K562 (cell line): Measurements from ENCODE around the gene EPHB2. TPM values are rescaled to one million over a fixed set of nuclear protein-coding genes. Genes with fewer than 3 reads are reported as not detected.

Experiments
- NONO ChIP-seq, 2 experiments: fragments of 200-400 bp in 1 of 2; fragments of 450-650 bp in 1 of 2; formaldehyde crosslinking in 1 of 2; IDR thresholded peaks; 2 replicates each; pipeline ENCODE4 v1.6.1; 2017; ENCODE audit warnings: low read depth in 2 of 2, mild to moderate bottlenecking in 2 of 2, moderate library complexity in 2 of 2, low read length in 1 of 2
- RBM34 ChIP-seq: fragments of 200-400 bp; formaldehyde crosslinking; IDR thresholded peaks from 2 replicates; pipeline ENCODE4 v1.6.1; 2018; ENCODE audit warnings: low read length, borderline replicate concordance; ENCODE audit not compliant: insufficient read depth
- polyA plus RNA-seq, 8 experiments: library from polyadenylated mRNA; depleted of rRNA in 4 of 8; stranded (reverse) in 5 of 8; unstranded in 3 of 8; fragments of >200 nt; fragmentation: Nextera tagmentation in 2 of 8; fragmentation: Illumina TruSeq in 1 of 8; extraction: Ambion mirVana in 2 of 8; extraction: Trizol in 1 of 8; gene quantifications; 2 replicates each; pipeline versions ENCODE4 v1.2.1 to v1.2.3, GENCODE V29; 2011 to 2014; ENCODE audit warnings: inconsistent platforms in 1 of 8, missing spikeins in 1 of 8
- total RNA-seq, 7 experiments: library from RNA; depleted of rRNA in 6 of 7; stranded (reverse); fragments of >200 nt in 6 of 7; fragmentation: Illumina TruSeq in 2 of 7; extraction: Trizol in 2 of 7; gene quantifications; 2 replicates each; pipeline versions ENCODE4 v1.2.1 to v1.2.3, GENCODE V29; 2011 to 2021; ENCODE audit warnings: low replicate concordance in 1 of 7
- TF ChIP-seq, protein P1 (sequence below): fragments of 450-650 bp; IDR thresholded peaks from 2 replicates; pipeline ENCODE4 v1.6.1; 2018; ENCODE audit not compliant: partially characterized antibody
- TF ChIP-seq, protein P2 (sequence below), 2 experiments: IDR thresholded peaks; 2 replicates each; pipeline ENCODE4 v1.6.1; 2012; ENCODE audit warnings: improper control_type of control experiment in 2 of 2, low read depth in 2 of 2, low read length in 2 of 2, borderline replicate concordance in 1 of 2

EPHB2 gene
- total and polyA plus RNA-seq, 9 of the 15 experiments (the other 6 are each of a cell fraction or from before 2014, with no cell fraction given), result not detected

DNA sequence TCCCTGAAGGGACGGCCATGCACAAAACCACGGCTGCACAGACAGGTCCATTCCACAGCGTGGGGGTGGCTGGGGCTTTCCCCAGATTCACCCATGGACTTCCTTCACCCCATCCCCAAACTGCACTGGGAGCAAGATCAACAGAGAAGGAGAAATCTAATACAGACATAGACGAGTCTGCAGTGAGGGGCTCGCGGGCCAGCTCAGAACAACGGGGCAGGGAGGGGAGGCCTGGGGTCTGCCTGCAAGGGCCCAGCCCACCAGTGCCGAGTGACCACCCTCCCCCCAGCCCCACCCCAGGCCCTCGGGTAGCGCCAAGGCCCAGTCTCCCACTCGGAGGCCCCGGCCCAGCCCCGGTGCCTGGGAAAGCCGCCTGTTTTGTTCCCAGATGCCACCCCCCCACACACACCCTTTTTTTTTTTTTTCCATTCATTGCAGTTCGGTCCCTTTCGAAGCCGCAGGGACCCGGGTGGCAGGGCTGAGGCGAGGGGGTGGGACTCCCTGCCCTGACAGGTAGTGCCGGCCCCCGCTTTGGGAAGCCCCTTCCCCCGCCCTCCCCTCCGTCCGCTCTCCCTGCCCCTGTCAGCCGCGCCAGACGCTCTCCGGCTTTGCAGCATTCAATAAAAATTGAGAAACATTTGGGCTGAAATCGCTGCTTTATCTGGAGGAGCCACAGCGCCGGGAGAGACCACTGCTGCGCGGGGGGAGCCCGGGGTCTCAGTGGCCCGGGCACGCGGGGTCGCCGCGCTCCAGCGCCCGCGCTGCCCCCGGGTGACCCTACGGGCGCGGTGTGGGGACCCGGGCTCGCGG, 543 bp upstream of the EPHB2 start (continued):
- TF ChIP-seq, protein P1, sequence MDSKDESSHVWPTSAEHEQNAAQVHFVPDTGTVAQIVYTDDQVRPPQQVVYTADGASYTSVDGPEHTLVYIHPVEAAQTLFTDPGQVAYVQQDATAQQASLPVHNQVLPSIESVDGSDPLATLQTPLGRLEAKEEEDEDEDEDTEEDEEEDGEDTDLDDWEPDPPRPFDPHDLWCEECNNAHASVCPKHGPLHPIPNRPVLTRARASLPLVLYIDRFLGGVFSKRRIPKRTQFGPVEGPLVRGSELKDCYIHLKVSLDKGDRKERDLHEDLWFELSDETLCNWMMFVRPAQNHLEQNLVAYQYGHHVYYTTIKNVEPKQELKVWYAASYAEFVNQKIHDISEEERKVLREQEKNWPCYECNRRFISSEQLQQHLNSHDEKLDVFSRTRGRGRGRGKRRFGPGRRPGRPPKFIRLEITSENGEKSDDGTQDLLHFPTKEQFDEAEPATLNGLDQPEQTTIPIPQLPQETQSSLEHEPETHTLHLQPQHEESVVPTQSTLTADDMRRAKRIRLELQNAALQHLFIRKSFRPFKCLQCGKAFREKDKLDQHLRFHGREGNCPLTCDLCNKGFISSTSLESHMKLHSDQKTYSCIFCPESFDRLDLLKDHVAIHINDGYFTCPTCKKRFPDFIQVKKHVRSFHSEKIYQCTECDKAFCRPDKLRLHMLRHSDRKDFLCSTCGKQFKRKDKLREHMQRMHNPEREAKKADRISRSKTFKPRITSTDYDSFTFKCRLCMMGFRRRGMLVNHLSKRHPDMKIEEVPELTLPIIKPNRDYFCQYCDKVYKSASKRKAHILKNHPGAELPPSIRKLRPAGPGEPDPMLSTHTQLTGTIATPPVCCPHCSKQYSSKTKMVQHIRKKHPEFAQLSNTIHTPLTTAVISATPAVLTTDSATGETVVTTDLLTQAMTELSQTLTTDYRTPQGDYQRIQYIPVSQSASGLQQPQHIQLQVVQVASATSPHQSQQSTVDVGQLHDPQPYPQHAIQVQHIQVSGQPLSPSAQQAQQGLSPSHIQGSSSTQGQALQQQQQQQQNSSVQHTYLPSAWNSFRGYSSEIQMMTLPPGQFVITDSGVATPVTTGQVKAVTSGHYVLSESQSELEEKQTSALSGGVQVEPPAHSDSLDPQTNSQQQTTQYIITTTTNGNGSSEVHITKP, result peak; percentile 91
- TF ChIP-seq, protein P2, sequence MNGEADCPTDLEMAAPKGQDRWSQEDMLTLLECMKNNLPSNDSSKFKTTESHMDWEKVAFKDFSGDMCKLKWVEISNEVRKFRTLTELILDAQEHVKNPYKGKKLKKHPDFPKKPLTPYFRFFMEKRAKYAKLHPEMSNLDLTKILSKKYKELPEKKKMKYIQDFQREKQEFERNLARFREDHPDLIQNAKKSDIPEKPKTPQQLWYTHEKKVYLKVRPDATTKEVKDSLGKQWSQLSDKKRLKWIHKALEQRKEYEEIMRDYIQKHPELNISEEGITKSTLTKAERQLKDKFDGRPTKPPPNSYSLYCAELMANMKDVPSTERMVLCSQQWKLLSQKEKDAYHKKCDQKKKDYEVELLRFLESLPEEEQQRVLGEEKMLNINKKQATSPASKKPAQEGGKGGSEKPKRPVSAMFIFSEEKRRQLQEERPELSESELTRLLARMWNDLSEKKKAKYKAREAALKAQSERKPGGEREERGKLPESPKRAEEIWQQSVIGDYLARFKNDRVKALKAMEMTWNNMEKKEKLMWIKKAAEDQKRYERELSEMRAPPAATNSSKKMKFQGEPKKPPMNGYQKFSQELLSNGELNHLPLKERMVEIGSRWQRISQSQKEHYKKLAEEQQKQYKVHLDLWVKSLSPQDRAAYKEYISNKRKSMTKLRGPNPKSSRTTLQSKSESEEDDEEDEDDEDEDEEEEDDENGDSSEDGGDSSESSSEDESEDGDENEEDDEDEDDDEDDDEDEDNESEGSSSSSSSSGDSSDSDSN (IDR thresholded peaks at IDR 0.05; ENCODE audit: borderline replicate concordance in 1 of 2, low read depth in 2 of 2, low read length in 2 of 2), result no peak
- TF ChIP-seq NONO (IDR thresholded peaks at IDR 0.05; ENCODE audit: low read depth in 2 of 2, low read length in 1 of 2) (peak in 1 of 2 experiments; percentile 98; a peak in 2 of 4 replicates), RBM34 (no peak)
